ENCODE results near the gene NMT1. TPM values are rescaled to one million over a fixed set of nuclear protein-coding genes. Genes with fewer than 3 reads are reported as not detected.

The NMT1 gene
- total and polyA plus RNA-seq, 4 donors = 27.0 to 83.7 (median 42.6) TPM

GRCh38 chr17:45119964-45120363, 58.8 kb downstream of the NMT1 start:
- Histone ChIP-seq H3K4me1 (ENCODE audit: control insufficient read depth in 4 of 4, insufficient read depth in 4 of 4, low read length in 3 of 4) (no peaks in the 10 kb centered on the region), H3K36me3 (ENCODE audit: control insufficient read depth in 4 of 4, insufficient read depth in 3 of 4, low read depth in 1 of 4, low read length in 3 of 4) (no peaks in the 10 kb centered on the region), H3K4me3 (ENCODE audit: low read depth in 1 of 3, low read length in 3 of 3) (no peak overlapping the region), H3K27ac (ENCODE audit: low read depth in 1 of 2, low read length in 2 of 2) (no peak overlapping the region), H3K9ac (ENCODE audit: low read depth in 1 of 2, low read length in 2 of 2) (no peak overlapping the region), H3K27me3 (ENCODE audit: control insufficient read depth in 4 of 4, insufficient read depth in 4 of 4, low read length in 3 of 4) (no peaks in the 10 kb centered on the region), H3K9me3 (ENCODE audit: control insufficient read depth in 4 of 4, low read length in 3 of 4) (no peaks in the 10 kb centered on the region)
- no peak for DNase-seq (ENCODE audit: low spot score)
- 95% methylated on average over 8 of the region's 8 CpGs for WGBS
- TF ChIP-seq ATF3 (IDR thresholded peaks at IDR 0.05) = no peak
- TF ChIP-seq, protein P1, sequence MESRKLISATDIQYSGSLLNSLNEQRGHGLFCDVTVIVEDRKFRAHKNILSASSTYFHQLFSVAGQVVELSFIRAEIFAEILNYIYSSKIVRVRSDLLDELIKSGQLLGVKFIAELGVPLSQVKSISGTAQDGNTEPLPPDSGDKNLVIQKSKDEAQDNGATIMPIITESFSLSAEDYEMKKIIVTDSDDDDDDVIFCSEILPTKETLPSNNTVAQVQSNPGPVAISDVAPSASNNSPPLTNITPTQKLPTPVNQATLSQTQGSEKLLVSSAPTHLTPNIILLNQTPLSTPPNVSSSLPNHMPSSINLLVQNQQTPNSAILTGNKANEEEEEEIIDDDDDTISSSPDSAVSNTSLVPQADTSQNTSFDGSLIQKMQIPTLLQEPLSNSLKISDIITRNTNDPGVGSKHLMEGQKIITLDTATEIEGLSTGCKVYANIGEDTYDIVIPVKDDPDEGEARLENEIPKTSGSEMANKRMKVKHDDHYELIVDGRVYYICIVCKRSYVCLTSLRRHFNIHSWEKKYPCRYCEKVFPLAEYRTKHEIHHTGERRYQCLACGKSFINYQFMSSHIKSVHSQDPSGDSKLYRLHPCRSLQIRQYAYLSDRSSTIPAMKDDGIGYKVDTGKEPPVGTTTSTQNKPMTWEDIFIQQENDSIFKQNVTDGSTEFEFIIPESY (IDR thresholded peaks at IDR 0.05) = no peak
- TF ChIP-seq FOXA1 (IDR thresholded peaks at IDR 0.05) = no peak
- TF ChIP-seq REST (IDR thresholded peaks at IDR 0.05) = no peak
- TF ChIP-seq RXRA (IDR thresholded peaks at IDR 0.05) = no peak
- TF ChIP-seq FOXA2 (IDR thresholded peaks at IDR 0.05) = no peak
- no peak for TF ChIP-seq EGR1 (IDR thresholded peaks at IDR 0.05; ENCODE audit: low read depth in 2 of 2)
- no peak for TF ChIP-seq RAD21 (IDR thresholded peaks at IDR 0.05)
- TF ChIP-seq, protein P2, sequence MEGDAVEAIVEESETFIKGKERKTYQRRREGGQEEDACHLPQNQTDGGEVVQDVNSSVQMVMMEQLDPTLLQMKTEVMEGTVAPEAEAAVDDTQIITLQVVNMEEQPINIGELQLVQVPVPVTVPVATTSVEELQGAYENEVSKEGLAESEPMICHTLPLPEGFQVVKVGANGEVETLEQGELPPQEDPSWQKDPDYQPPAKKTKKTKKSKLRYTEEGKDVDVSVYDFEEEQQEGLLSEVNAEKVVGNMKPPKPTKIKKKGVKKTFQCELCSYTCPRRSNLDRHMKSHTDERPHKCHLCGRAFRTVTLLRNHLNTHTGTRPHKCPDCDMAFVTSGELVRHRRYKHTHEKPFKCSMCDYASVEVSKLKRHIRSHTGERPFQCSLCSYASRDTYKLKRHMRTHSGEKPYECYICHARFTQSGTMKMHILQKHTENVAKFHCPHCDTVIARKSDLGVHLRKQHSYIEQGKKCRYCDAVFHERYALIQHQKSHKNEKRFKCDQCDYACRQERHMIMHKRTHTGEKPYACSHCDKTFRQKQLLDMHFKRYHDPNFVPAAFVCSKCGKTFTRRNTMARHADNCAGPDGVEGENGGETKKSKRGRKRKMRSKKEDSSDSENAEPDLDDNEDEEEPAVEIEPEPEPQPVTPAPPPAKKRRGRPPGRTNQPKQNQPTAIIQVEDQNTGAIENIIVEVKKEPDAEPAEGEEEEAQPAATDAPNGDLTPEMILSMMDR (IDR thresholded peaks at IDR 0.05; ENCODE audit: low read depth, low read length, missing input control) = no peak
- no peak for TF ChIP-seq YY1 (IDR thresholded peaks at IDR 0.05)
- TF ChIP-seq SP1 (IDR thresholded peaks at IDR 0.05) = no peak

- H3K27ac ChIP-seq (ENCODE audit: low read depth in 1 of 2, low read length in 2 of 2) = no peak overlapping the region
- DNase-seq (ENCODE audit: low spot score) = no peak
- no peaks in the 10 kb centered on the region for H3K27me3 ChIP-seq (ENCODE audit: control insufficient read depth in 4 of 4, insufficient read depth in 4 of 4, low read length in 3 of 4)
- H3K4me1 ChIP-seq (ENCODE audit: control insufficient read depth in 4 of 4, insufficient read depth in 4 of 4, low read length in 3 of 4) = no peaks in the 10 kb centered on the region
- TF ChIP-seq HNF4A (conservative IDR thresholded peaks at IDR 0.05) = no peak
- TF ChIP-seq, protein P3, sequence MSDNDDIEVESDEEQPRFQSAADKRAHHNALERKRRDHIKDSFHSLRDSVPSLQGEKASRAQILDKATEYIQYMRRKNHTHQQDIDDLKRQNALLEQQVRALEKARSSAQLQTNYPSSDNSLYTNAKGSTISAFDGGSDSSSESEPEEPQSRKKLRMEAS (IDR thresholded peaks at IDR 0.05) = no peak
- TF ChIP-seq, protein P1 (IDR thresholded peaks at IDR 0.05) = no peak
- TF ChIP-seq EGR1 (IDR thresholded peaks at IDR 0.05; ENCODE audit: low read depth in 2 of 2) = no peak
- TF ChIP-seq YY1 (IDR thresholded peaks at IDR 0.05) = no peak
- no peak for TF ChIP-seq RXRA (IDR thresholded peaks at IDR 0.05)
- TF ChIP-seq, protein P2 (IDR thresholded peaks at IDR 0.05; ENCODE audit: low read depth, low read length, missing input control) = no peak
- no peak for TF ChIP-seq SP1 (IDR thresholded peaks at IDR 0.05)
- no peak for TF ChIP-seq NR2F2 (IDR thresholded peaks at IDR 0.05)
- TF ChIP-seq TAF1 (conservative IDR thresholded peaks at IDR 0.05) = no peak
- no peak for TF ChIP-seq ATF3 (IDR thresholded peaks at IDR 0.05)
- no peak for TF ChIP-seq FOXA2 (IDR thresholded peaks at IDR 0.05)
- no peak for TF ChIP-seq FOXA1 (IDR thresholded peaks at IDR 0.05)
- H3K9ac ChIP-seq (ENCODE audit: low read depth in 1 of 2, low read length in 2 of 2) = no peak overlapping the region
- H3K9me3 ChIP-seq (ENCODE audit: control insufficient read depth in 4 of 4, low read length in 3 of 4) = no peaks in the 10 kb centered on the region
- WGBS = 87% methylated on average over 22 of the region's 22 CpGs
- no peak overlapping the region for H3K4me3 ChIP-seq (ENCODE audit: low read depth in 1 of 3, low read length in 3 of 3)
- no peaks in the 10 kb centered on the region for H3K36me3 ChIP-seq (ENCODE audit: control insufficient read depth in 4 of 4, insufficient read depth in 3 of 4, low read depth in 1 of 4, low read length in 3 of 4)
Measured at GRCh38 chr17:45120558-45120957, 59.4 kb downstream of the NMT1 start.
